IMR-90 (cell line): ENCODE results near the gene PLTP. TPM values are rescaled to one million over a fixed set of nuclear protein-coding genes. Genes with fewer than 3 reads are reported as not detected.

Experiments
- ATAC-seq: fragments of 200-7000 bp; cut with Tn5 transposase; 2 replicates; pipeline ENCODE4 v1.9.1; 2020; ENCODE audit warnings: low read depth, mild to moderate bottlenecking, moderate library complexity
- BruUV-seq: library from RNA; stranded (reverse); fragments of 400-500 nt; replicated peaks from 2 replicates; lab custom pipeline; 2021; lab: Mats Ljungman, UMichigan
- CTCF ChIA-PET: fragments of 300-600 bp; formaldehyde crosslinking; extraction: SDS; loops from one replicate; lab custom pipeline; 2021; ENCODE audit warnings: antibody characterized with exemption; lab: Yijun Ruan, JAX
- POLR2A ChIA-PET: fragments of 300-600 bp; sonication (Branson Sonifier 250); formaldehyde crosslinking; loops from one replicate; lab custom pipeline; 2022; ENCODE audit warnings: antibody characterized with exemption; ENCODE audit not compliant: unreplicated experiment; lab: Charles Lee
- DNase-seq: peaks from one replicate; pipeline ENCODE4 v3.0.0; 2013
- H2AFZ ChIP-seq: replicated peaks from 2 replicates; pipeline ENCODE3; 2013; ENCODE audit warnings: low read length, mild to moderate bottlenecking; ENCODE audit not compliant: poor library complexity
- H2AK5ac ChIP-seq: 2 replicates; pipeline ENCODE4 v1.6.1; 2013; ENCODE audit warnings: low read depth, low read length, inconsistent platforms
- H2AK9ac ChIP-seq: replicated peaks from 2 replicates; pipeline ENCODE3; 2013; ENCODE audit warnings: mild to moderate bottlenecking, low read depth, low read length, moderate library complexity; ENCODE audit not compliant: poor library complexity
- H2BK120ac ChIP-seq: 2 replicates; pipeline ENCODE4 v1.6.1; 2013; ENCODE audit warnings: low read depth, low read length, inconsistent platforms
- H2BK15ac ChIP-seq: 3 replicates; pipeline ENCODE4 v1.6.1; 2013; ENCODE audit warnings: low read depth, low read length, inconsistent platforms
- H2BK20ac ChIP-seq: 2 replicates; pipeline ENCODE4 v1.6.1; 2013; ENCODE audit warnings: low read depth, mild to moderate bottlenecking, inconsistent platforms, low read length, moderate library complexity
- H2BK5ac ChIP-seq: 2 replicates; pipeline ENCODE4 v1.6.1; 2013; ENCODE audit warnings: mild to moderate bottlenecking, low read depth, low read length, inconsistent platforms; ENCODE audit not compliant: poor library complexity, severe bottlenecking
- H3K14ac ChIP-seq: replicated peaks from 2 replicates; pipeline ENCODE4 v1.6.1; 2013; ENCODE audit warnings: low read depth, low read length, inconsistent platforms
- H3K18ac ChIP-seq: 2 replicates; pipeline ENCODE4 v1.6.1; 2013; ENCODE audit warnings: low read depth, low read length, control low read depth
- H3K23ac ChIP-seq: 2 replicates; pipeline ENCODE4 v1.6.1; 2013; ENCODE audit warnings: low read depth, low read length, inconsistent platforms
- H3K27ac ChIP-seq: 2 replicates; pipeline ENCODE4 v1.5.1; 2013; ENCODE audit warnings: mild to moderate bottlenecking, control low read depth, low read length; ENCODE audit not compliant: insufficient read depth
- H3K27me3 ChIP-seq: 2 replicates; pipeline ENCODE4 v1.6.1; 2013; ENCODE audit warnings: low read length; ENCODE audit not compliant: control insufficient read depth, insufficient read depth
- H3K36me3 ChIP-seq: 2 replicates; pipeline ENCODE4 v1.6.1; 2013; ENCODE audit warnings: low read length, mixed read lengths; ENCODE audit not compliant: control insufficient read depth, insufficient read depth
- H3K4ac ChIP-seq: 2 replicates; pipeline ENCODE4 v1.6.1; 2013; ENCODE audit warnings: low read depth, low read length, inconsistent platforms
- H3K4me1 ChIP-seq: 2 replicates; pipeline ENCODE4 v1.6.1; 2013; ENCODE audit warnings: low read length, mixed read lengths; ENCODE audit not compliant: control insufficient read depth, insufficient read depth
- H3K4me2 ChIP-seq: 2 replicates; pipeline ENCODE4 v1.6.1; 2013; ENCODE audit warnings: low read depth, mild to moderate bottlenecking, control low read depth, low read length, moderate library complexity
- H3K4me3 ChIP-seq: 2 replicates; pipeline ENCODE4 v1.5.1; 2013; ENCODE audit warnings: low read depth, mild to moderate bottlenecking, control low read depth, low read length, moderate library complexity; ENCODE audit not compliant: insufficient read depth
- H3K56ac ChIP-seq: 2 replicates; pipeline ENCODE4 v1.6.1; 2013; ENCODE audit warnings: low read length, inconsistent platforms; ENCODE audit not compliant: insufficient read depth; ENCODE audit errors: extremely low read depth
- H3K79me1 ChIP-seq, 2 experiments: 2 replicates each; pipeline ENCODE4 v1.6.1; 2013; ENCODE audit warnings: low read length in 2 of 2, inconsistent platforms in 1 of 2, low read depth in 1 of 2
- H3K9ac ChIP-seq: 2 replicates; pipeline ENCODE4 v1.6.1; 2013; ENCODE audit warnings: low read depth, low read length, control low read depth
- H3K9me1 ChIP-seq: 2 replicates; pipeline ENCODE4 v1.6.1; 2013; ENCODE audit warnings: low read length, inconsistent platforms; ENCODE audit not compliant: insufficient read depth
- H3K9me3 ChIP-seq: 2 replicates; pipeline ENCODE4 v1.6.1; 2013; ENCODE audit warnings: low read length; ENCODE audit not compliant: control insufficient read depth, insufficient read depth
- H4K20me1 ChIP-seq: 2 replicates; pipeline ENCODE4 v1.6.1; 2013; ENCODE audit warnings: low read length, inconsistent platforms; ENCODE audit not compliant: insufficient read depth
- H4K5ac ChIP-seq: 2 replicates; pipeline ENCODE4 v1.6.1; 2013; ENCODE audit warnings: mild to moderate bottlenecking, low read depth, low read length, control low read depth
- H4K8ac ChIP-seq, 2 experiments: 2 replicates each; pipeline ENCODE4 v1.6.1; 2013; ENCODE audit warnings: low read depth in 2 of 2, low read length in 2 of 2, control low read depth in 1 of 2, inconsistent platforms in 1 of 2
- H4K91ac ChIP-seq: 2 replicates; pipeline ENCODE4 v1.6.1; 2013; ENCODE audit warnings: low read depth, low read length, inconsistent platforms; ENCODE audit not compliant: insufficient read depth
- FOS ChIP-seq: fragments of 150-350 bp; IDR thresholded peaks from 2 replicates; pipeline ENCODE4 v1.6.1; 2016; ENCODE audit warnings: low read depth, low read length
- MXI1 ChIP-seq: IDR thresholded peaks from 2 replicates; pipeline ENCODE4 v1.6.1; 2012; ENCODE audit warnings: low read depth, mild to moderate bottlenecking, low read length, moderate library complexity, borderline replicate concordance
- RCOR1 ChIP-seq: IDR thresholded peaks from 2 replicates; pipeline ENCODE4 v1.6.1; 2012; ENCODE audit warnings: mild to moderate bottlenecking, low read length, improper control_type of control experiment; ENCODE audit not compliant: insufficient replicate concordance
- WGBS, 2 experiments: methylation state at CpG; one replicate each; pipeline versions ENCODE4 v1.1.5 to v1.1.7; 2013; ENCODE audit warnings: missing lambda C conversion rate in 2 of 2; ENCODE audit not compliant: insufficient read length in 1 of 2; ENCODE audit errors: extremely low coverage in 2 of 2; 5-methylcytosine and 5-hydroxymethylcytosine counted together
- dilution Hi-C: fragments of 300-500 bp; cut with HindIII; formaldehyde crosslinking; loops from one replicate; pipeline ENCODE4 v1.14.3; 2018; ENCODE audit warnings: low sequenced_read_pairs; ENCODE audit not compliant: unreplicated experiment
- in situ Hi-C: fragments of 300-500 bp; cut with MboI; formaldehyde crosslinking; loops from 3 replicates; pipeline ENCODE4 v1.14.3; 2019; ENCODE audit warnings: low sequenced_read_pairs, inconsistent platforms, mixed read lengths
- intact Hi-C: fragments of 100-400 bp; cut with micrococcal nuclease; formaldehyde crosslinking; loops from 2 replicates; pipeline ENCODE4 v1.10.0; 2022
- polyA plus RNA-seq, 3 experiments: library from polyadenylated mRNA; depleted of rRNA; stranded (reverse); fragments of >200 nt; gene quantifications; 2 replicates each; pipeline ENCODE4 v1.2.3, GENCODE V29; 2012; ENCODE audit warnings: low replicate concordance in 1 of 3
- total RNA-seq: library from RNA; depleted of rRNA; stranded (reverse); fragments of >200 nt; gene quantifications from 2 replicates; pipeline ENCODE4 v1.2.3, GENCODE V29; 2012

PLTP gene
- total and polyA plus RNA-seq, 2 of the 4 experiments (the other 2 are of a cell fraction) = 5.4 to 55.8 TPM

DNA sequence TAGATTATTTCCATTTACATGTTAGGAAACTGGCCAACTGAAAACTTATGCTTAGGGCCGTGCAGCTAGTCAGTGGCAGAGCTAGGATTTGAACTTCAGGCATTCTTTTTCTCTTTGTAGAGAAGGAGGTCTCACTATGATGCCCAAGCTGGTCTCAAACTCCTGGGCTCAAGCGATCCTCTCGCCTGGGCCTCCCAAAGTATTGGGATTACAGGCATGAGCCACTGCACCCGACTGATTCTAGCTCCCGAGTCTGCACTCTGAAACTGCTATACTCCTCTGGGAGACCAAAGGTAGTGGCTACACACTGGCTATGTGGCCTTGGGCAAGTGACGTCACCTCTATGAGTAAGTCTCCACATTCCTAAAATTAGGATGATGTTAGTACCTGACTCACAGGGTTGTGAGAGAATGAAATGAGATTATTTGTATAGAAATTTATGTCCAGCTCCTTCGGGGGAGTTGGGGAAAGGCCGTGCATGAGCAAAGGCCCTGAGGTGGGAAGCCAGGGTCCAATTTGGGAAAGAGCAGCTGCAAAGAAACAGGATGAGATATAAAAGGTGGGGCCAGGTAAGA lies 6.4 kb downstream of the PLTP start:
- H3K27ac ChIP-seq = no peak overlapping the region
- CTCF ChIA-PET = interaction anchor here (1.3 to 1.5 kb wide), 2 partner anchors 14 to 15 kb away, joined by 3 read pairs; no protein-coding TSS in a partner anchor
- peak; percentile 64 for ATAC-seq

More for the DNA sequence above, 6.4 kb downstream of the PLTP start:
- no peak overlapping the region; the same call in 1 of the 2 replicates for H4K91ac ChIP-seq
- H2AFZ ChIP-seq = no peak overlapping the region
- no peak overlapping the region for H3K56ac ChIP-seq
- BruUV-seq = no TSS peak
- no peak overlapping the region for H2BK15ac ChIP-seq
- H2BK5ac ChIP-seq = no peak overlapping the region
- H2BK20ac ChIP-seq = peak overlapping the region; percentile 37; the same call in 1 of the 2 replicates
- peak; percentile 90 for DNase-seq
- H3K4me1 ChIP-seq = peaks cover 3% of the 10 kb centered on the region
- H3K14ac ChIP-seq = 0 out of 2 replicates have a peak overlapping the region, but pooled peaks have one; percentile 68
- H3K27me3 ChIP-seq = no peaks in the 10 kb centered on the region
- POLR2A ChIA-PET = interaction anchor here (0.9 to 1.1 kb wide), 4 partner anchors 9 to 28 kb away, joined by 3 to 6 read pairs (median 4); no protein-coding TSS in a partner anchor
- H2AK9ac ChIP-seq = peak overlapping the region; percentile 23
- H3K79me1 ChIP-seq = peaks cover 0 to 14% of the 10 kb centered on the region in 2 experiments; a peak in 2 of 4 replicates
- no peak overlapping the region for H3K4me3 ChIP-seq
- H3K9ac ChIP-seq = no peak overlapping the region
- peaks cover 19% of the 10 kb centered on the region for H3K9me1 ChIP-seq
- H4K8ac ChIP-seq = peak overlapping the region in 1 of 2 experiments; percentile 51; a peak in 2 of 4 replicates
- peak overlapping the region; percentile 8; the same call in 1 of the 2 replicates for H4K5ac ChIP-seq
- H3K4ac ChIP-seq = peak overlapping the region; percentile 46; the same call in 1 of the 2 replicates
- no peak overlapping the region for H3K4me2 ChIP-seq
- in situ Hi-C loops = loop anchor here (25.0 kb wide), 1 partner anchor 568 kb away; the partner anchor contains the start of gene SDC4
- no peak overlapping the region for H3K18ac ChIP-seq
- TF ChIP-seq RCOR1 (peak; percentile 31), MXI1 (no peak), FOS (peak; percentile 42; the same call in 1 of the 2 replicates)
- H3K9me3 ChIP-seq = no peaks in the 10 kb centered on the region
- H2AK5ac ChIP-seq = peak overlapping the region; percentile 8; the same call in 1 of the 2 replicates
- intact Hi-C loops = no loop called here
- peak overlapping the region; percentile 75; the same call in 1 of the 2 replicates for H2BK120ac ChIP-seq
- WGBS, 2 experiments = 80% methylated on average over 1 of the region's 8 CpGs; no CpG with 5 or more reads in 1 of the 2 experiments
- peaks cover 40% of the 10 kb centered on the region; the same call in 1 of the 2 replicates for H3K36me3 ChIP-seq
- dilution Hi-C loops = no loop called here
- 0 out of 2 replicates have a peak overlapping the region, but pooled peaks have one; percentile 57 for H3K23ac ChIP-seq
- peaks cover 5% of the 10 kb centered on the region; the same call in 1 of the 2 replicates for H4K20me1 ChIP-seq
